HG03354 (cell line): ENCODE results near the gene PNLIP.

Source experiments
- ATAC-seq: cut with Tn5 transposase; IDR thresholded peaks from one replicate; pipeline ENCODE4 v1.9.1; 2021; ENCODE audit warnings: mild to moderate bottlenecking; ENCODE audit not compliant: unreplicated experiment, poor library complexity, severe bottlenecking

PNLIP gene

DNA sequence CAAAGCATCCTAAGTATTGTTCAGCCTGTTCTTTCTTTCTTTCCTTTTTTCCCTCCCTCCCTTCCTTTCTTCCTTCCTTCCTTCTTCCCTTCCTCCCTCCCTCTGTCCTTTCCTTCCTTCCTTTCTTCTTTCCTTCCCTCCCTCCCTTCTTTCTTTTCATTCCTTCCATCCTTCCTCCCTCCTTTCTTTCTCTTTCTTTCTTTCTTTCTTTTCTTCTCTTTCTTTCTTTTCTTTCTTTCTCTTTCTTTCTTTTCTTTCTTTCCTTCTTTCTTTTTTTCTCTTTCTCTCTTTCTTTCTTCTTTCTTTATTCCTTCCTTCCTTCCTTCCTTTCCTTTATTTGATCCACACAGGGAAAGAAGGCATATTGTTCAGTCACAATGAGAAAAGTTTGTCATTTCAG lies 21.2 kb downstream of the PNLIP start:
- no peak for ATAC-seq

DNA sequence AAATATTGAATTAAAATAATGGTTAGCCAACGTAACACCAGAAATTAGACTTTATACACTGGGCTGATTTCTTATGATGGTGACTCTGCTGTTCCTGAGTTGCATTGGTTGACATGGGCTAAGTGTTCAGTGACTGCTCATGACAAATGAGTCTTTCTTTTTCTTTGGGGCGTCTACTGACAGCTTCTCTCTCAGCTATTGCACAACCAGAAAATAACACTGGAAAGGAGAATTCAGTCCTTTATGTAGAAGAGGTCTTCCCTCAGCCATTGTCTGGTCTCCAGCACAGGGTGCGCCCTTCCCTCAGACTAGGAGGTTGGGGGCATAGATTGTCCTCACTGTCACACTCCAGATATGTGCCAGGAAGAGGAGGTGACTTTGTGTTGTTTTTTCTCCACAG lies 21.6 kb downstream of the PNLIP start:
- no peak for ATAC-seq

DNA sequence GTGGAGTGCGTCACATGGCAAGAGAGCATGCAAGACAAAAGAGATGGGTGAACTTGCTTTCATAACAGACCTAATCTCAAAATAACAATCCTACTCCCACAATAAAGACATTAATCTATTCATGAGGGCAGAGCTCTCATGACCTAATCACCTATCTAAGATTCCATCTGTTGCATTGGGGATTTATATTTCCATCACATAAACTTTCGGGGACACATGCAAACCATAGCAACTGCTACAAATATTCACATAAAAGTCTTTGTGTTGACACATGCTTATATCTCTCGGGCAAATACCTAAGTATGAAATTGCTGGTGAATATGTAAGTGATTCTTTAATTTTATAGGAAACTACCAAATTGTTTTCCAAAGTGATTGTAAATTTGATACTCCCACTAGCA lies 29.1 kb downstream of the PNLIP start:
- ATAC-seq, result no peak

DNA sequence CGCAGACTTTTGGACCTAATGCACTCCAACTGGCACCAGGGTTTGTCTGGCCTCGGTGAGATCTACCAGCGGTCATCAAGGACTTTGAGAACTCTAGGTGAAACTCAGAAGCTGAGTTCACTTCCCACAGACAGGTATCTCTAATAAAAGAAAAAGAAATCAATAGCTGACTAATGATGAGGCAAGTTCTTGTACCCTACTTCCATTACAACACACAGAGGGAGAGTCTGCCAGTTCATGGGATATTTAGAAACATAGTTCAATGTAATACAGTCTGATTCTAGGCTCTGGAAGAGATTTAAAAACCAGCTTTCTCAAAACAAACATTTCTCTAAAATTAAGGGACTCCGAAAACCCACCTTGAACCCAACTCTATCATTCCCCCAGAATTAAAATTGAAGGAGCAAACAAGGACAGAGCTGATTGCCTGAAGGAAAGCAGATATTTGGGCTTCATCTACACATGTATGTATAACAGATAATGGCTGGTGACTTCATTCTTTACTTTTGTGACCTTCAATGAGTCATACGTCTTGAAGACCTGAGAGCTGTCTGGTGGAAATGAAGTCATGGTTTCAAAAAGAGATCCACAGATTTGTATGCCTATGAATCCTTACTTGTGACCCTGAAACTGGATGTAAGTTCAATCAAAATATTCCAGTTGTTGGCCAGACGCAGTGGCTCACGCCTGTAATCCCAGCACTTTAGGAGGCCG lies 42.3 kb downstream of the PNLIP start:
- no peak for ATAC-seq

DNA sequence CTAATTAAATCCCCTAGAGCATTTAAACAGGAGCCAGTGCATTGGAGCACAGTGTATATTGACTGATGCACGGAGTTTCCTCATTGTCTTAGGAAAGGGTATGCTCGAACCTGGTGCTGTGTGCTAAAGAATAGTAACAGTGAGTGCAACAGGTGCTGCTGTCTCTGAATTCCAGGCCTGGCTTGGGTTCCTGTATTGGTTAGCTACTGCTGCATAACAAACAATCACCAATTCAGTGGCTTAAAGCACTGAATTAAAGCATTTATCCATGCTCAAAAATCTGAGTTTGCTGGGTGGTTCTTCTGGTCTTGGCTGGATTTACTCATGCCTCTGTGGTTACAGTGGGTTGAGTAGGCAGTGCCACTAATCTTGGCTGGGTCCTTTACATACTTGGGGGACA lies 43.3 kb downstream of the PNLIP start:
- no peak for ATAC-seq

DNA sequence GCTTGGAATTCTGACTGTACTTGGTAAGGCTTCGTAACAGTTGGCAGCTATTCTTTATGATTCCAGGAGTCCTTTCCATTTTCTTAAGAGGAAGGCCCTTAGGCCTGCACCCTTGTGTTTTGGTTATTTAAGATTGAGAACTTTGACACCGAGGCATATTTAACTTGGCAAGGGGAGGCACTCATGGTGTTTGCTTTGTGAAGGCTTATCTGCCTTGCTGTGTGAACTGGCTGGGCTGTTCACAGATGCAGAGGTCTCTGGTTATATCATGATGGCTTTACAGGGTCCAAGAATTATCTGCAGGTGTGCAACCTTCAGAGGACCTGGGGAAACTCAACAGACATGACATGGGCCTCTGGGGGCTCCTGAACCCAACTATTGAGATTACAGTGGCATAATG lies 44.2 kb downstream of the PNLIP start:
- no peak for ATAC-seq

DNA sequence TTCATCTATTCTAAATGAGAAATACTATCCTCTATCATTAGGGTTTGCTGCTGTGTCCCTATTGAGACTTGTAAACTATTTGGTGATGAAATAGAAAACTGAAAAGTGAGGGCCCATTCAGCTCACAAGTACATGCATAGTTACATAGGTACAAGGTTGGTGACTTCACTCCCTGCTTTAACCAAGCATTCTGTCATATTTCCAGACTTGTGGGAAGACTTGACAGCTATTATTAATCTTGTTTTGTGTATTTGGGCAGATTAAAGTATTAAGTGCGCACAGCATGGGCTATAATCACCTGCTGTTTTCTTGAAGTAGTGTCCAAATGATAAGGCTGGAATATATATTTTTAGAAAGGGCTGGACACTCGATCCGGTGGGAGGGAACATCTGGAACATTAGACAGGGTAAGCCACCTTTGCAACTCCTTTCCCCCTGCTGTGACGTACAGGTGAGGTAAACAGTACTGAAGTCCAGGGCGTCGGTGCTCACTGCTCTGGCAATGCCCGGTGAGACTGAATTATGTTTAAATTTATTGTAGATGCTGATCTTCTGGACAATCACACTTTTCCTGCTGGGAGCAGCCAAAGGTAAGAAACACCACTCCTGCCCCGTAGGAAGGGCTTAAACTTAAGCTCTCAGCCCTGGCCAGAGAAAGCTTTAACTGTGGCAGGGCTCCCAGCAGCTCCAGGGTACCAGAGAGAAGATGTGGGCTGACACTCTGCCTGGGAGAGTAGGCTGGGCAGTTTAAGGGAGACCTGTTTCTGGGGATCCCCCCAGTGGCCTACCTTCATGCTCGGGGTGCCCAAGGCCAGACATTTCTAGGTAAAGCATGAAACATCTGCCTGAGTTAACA lies 45.1 kb downstream of the PNLIP start, which contains the start of gene PNLIPRP1:
Gene PNLIPRP1, plus strand, starts transcription at position 370 of the 855 bp plus-strand sequence. Its CDS starts 171 bp downstream, at position 541.
- ATAC-seq, result no peak

DNA sequence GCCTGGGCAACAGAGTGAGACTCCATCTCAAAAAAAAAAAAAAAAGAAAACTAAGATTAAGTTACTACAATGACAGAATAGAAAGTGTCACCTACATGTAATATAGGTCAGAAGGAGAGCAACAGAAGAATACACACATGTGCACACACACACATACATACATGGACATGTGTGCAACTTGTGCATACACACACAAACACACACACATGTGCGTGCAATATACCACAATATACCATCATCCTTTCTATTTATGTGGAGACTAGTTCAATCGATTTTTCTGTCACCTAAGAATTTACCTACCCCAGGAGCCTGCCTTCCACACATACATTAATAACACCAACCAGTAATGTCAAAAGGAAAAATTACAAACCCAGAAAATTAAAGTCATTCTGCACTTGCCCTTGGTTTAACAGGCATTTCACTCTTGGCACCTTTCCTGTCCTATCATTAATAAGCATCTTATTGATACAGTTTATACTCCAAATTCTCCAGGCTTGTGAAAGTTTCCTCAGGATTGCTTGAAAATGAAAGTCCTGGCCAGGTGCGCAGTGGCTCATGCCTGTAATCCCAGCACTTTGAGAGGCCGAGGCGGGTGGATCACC lies 47.5 kb downstream of the PNLIP start:
- ATAC-seq, result no peak

DNA sequence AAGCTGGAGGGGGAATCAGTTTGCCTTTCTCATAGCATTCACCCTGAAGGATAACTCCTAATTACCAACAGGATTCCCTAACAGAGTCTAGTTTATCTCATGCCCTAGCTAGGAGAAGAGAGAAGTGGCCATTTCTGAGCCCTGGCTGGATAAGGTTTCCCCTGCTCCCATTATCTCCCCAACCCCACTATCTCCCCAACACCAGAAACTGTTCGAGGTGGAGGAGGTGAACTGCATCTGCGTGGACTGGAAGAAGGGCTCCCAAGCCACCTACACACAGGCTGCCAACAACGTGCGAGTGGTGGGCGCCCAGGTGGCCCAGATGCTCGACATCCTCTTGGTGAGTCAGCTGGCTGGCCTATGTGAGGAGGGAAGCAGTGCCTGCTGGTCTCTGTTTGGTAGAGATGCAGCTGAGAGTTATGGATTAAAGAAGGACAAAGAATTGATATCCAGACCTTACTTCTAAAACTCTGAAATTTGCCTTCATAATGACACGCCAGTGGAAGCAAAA lies 48.8 kb downstream of the PNLIP start:
- no peak for ATAC-seq

DNA sequence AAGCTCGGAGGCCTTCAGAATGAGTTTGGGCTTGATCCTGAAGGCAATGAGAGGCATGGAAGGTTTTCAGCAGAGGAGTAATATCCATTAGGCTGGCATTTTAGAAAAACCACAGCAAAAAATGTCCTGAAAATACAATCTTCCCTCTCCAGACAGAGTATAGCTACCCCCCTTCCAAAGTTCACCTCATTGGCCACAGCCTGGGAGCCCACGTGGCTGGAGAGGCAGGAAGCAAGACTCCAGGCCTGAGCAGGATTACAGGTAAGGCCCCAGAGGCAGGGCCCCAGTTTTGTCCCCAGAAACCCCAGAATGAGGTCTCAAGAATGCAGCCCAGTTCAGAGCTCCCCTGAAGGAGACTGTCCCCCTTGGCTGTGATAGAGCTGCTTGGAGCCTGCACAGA lies 50.3 kb downstream of the PNLIP start:
- no peak for ATAC-seq

DNA sequence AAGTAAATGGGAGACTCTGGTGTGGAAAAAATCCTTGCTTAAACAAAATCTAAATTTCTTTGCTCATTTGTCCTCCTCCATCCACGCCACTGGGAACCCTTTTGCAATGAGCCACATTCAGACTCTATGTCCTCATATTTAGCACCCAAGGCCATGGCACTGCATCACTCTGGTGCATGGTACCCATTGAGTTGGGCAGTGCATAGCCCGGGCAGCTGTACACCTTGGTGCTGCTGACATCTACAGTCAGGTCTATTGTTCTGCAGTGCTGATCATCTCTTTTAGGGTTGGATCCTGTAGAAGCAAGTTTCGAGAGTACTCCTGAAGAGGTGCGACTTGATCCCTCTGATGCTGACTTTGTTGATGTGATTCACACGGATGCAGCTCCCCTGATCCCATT lies 51.8 kb downstream of the PNLIP start:
- no peak for ATAC-seq

DNA sequence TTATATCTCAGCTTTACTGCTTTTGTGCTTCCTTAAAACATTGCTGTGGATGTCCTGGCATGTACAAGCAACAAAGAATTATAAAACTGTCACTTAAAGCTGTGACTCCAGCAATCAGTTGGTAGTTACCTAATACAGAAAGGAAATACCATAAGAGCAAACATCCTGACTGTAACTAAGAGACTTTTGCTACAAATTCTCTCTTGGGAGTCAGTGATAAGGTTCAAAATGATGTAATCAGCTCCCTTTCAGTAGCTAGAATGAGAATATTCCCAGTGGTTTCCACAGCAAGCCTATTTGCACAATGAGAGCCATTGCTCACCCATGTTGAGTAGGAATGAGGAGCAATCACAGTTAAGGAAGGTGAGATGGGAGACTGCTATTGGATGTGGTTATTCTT lies 52.6 kb downstream of the PNLIP start:
- ATAC-seq, result no peak

DNA sequence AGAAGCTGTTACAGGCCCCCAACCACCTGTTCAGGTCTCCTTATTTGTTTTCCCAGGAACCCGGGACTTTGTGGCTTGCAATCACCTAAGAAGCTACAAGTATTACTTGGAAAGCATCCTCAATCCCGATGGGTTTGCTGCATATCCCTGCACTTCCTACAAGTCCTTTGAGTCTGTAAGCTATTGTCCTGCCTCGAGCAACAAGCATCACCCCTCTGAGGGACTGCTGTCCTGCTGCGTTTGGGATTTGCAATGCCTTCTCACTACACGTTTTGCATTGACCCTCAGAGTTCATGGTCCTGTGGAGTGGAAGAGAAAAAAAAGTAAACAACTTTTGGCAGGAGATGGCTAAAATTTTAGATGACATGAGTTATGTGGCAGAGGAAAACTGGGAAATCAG lies 54.3 kb downstream of the PNLIP start:
- no peak for ATAC-seq

DNA sequence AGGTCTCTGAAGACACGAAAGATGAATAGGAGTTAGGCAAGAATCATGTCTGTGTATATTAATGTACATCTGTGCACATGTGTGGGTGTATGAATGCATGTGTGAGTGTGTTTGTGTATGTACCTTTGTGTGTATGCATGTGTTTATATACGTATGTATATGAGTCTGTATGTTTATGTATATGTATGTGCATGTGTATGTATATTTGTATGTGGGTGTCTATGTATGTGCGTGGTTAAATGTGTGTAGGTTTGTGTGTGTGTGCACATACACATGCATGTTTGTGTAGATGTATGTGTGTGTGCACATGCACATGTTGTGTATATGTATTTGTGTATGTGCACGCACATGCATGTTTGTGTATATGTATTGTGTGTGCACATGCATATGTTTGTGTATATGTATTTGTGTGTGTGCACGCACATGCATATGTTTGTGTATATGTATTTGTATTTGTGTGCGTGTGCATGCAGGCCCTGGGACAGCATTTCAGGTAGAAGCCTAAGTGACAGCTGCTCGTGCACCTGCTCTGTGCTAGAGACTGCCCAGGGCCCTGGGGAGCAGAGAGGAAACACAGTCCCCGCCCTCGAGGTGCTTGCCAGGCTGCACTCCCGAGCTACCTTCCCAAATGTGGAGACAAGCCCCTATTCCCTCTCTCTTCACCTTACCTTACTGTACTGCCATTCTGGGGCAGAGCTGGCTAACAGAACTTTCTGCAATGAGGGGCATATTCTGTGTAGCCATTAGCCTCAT lies 57.1 kb downstream of the PNLIP start:
- ATAC-seq, result no peak

DNA sequence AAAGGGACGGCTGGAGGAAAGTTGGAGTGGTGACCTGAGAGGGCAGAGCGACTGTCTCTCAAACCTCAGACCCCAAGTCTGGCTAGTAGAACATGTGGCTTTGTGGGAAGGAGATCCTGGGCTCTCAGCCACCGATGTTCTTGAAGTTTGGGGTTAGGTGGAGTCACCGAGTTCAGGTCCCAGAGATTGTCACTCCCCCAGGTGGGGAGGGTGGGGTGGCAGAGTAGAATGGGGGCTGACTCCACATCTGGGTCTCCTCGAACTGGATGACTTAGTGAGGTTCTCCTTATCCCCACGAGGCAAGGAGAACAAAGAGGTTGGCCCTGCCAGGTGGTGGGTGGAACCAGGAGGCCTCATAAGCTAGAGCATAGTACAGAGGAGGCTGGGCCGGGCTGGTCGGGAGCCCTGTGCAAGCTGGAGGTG lies 60.3 kb downstream of the PNLIP start:
- ATAC-seq, result no peak

DNA sequence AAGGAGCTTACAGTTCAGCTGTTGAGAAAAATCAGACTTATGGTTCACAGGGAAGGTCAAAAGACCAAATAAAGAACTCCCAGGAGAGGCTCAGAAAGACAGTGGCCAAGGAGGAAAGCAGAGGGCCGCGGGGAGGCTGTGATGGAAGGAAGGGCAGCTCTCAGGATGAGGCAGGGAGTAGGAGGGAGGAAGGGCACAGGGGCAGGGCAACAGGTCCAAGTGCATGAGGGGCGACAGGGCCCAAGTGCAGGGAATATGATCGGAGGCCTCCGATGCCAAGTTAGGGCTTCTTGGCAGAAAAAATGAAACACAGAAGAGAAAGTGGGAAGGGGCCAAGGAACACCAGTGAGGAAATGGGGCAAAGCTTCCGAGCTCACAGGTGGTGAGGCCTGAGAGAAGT lies 61.6 kb downstream of the PNLIP start:
- ATAC-seq, result no peak

DNA sequence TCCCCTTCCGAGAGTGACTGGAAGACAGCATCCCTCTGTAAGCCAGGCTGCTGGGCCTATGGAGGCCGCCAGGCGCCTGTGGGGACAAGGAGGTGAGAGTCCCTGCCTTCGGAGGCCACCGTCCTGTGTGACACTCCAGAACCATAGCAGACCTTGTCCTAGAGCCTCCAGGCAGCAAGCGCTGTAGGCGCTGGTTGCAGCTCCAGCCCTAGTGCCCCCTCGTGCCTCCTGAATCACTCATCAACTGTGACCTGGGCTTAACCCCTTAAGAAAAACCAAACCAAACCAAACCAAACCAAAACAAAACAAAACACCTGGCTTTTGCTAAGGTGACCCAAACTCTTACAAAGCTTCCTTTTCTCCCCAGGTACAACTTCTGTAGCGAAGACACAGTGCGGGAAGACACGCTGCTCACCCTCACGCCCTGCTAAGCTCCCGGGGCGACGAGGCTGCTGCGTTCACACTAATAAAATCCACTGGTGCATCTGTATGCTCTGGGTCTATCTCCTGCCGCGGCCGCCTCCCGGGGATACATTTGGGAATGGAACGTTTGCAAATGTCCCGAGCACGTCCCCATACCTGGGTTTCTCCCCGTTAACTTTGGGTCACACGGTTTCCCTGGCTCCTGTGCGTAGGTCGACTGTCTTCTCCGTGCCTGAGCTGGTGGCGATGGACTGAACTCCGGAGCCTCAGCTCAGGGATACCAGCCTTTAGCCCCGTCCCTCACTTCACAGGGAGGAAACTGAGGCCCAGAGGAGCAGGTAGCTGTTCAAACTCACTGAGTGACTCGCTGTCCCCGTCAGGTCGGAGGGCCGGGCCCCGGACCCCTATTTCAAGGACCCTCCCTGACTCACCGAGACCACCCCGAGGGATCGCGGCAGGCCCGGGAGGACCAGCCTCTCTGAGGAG lies 63.2 kb downstream of the PNLIP start:
- no peak for ATAC-seq

DNA sequence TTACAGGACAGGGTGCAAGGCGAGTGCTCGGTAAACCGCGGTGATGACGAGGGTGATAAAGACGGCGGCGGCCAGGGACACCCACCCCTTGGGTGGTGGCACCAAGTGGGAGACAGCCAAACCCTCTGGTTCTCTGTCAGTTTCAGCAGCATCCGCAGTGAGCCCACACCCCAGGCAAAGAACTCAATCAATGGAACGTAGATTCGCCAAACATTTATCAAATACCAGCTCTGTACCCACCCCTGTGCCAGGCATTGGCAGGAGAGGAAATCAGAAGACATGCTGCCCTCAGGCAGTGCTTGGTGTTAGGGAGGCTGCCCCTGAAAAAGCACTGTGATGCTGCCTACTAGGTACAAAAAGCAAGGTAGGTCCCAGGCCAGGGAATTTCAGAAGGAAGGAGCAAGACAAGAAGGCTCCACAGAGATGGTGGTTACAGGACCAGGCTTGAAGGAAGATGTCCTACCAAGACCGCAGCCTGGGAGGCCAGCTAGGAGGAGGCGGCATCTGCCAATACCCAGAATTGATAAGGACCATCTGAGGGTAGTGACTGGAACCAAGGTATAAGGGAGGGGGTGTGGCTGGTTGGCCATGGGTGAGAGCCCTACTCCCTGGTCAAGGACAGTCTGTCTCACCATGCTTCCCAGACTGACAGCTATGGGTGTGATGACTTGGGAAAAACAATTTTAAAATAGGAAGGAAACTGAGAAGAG lies 64.9 kb downstream of the PNLIP start:
- no peak for ATAC-seq
